Measurements from ENCODE around the gene GPR39. TPM values are rescaled to one million over a fixed set of nuclear protein-coding genes. Genes with fewer than 3 reads are reported as not detected.

Gene GPR39
- total and polyA plus RNA-seq, 8 donors, result 0.87 to 16.0 (median 5.5) TPM; not detected in 1

- TF ChIP-seq POLR2AphosphoS5 (IDR thresholded peaks at IDR 0.05) (no peak), CTCF (IDR thresholded peaks at IDR 0.05) (no peak), POLR2A (IDR thresholded peaks at IDR 0.05) (no peak), EP300 (IDR thresholded peaks at IDR 0.05) (no peak)
- Histone ChIP-seq H3K27me3 (no peaks in the 10 kb centered on the region), H3K27ac (no peak overlapping the region), H3K36me3 (no peaks in the 10 kb centered on the region), H3K9me3 (no peaks in the 10 kb centered on the region), H3K4me1 (peaks cover 0 to 18% (median 2%) of the 10 kb centered on the region in 4 donors), H3K4me3 (no peak overlapping the region)
- intact Hi-C loops (cut with DNase I; ENCODE audit: low total_unique reads), result no loop called here
- WGBS, 5 donors, result 77 to 80% (median 79%) methylated on average over 6 of the region's 6 CpGs
- DNase-seq, result no peak
Observed at GRCh38 chr2:132439703-132440398, 23.2 kb downstream of the GPR39 start.

- H3K9me3 ChIP-seq, result no peaks in the 10 kb centered on the region
- WGBS, 5 donors, result 65 to 90% (median 83%) methylated on average over 1 of the region's 1 CpG
- H3K27me3 ChIP-seq, result no peaks in the 10 kb centered on the region
- no peak overlapping the region for H3K4me3 ChIP-seq
- TF ChIP-seq POLR2A (IDR thresholded peaks at IDR 0.05), result no peak
- no peak for TF ChIP-seq POLR2AphosphoS5 (IDR thresholded peaks at IDR 0.05)
- no peak for TF ChIP-seq EP300 (IDR thresholded peaks at IDR 0.05)
- no peak for TF ChIP-seq CTCF (IDR thresholded peaks at IDR 0.05)
- peaks cover 0 to 18% (median 2%) of the 10 kb centered on the region in 4 donors for H3K4me1 ChIP-seq
- no peak for DNase-seq
- H3K27ac ChIP-seq, result no peak overlapping the region
- H3K36me3 ChIP-seq, result no peaks in the 10 kb centered on the region
- intact Hi-C loops (cut with DNase I; ENCODE audit: low total_unique reads), result no loop called here
Observed at GRCh38 chr2:132441051-132441450, 24.4 kb downstream of the GPR39 start.

- Histone ChIP-seq H3K36me3 (no peaks in the 10 kb centered on the region), H3K9me3 (no peaks in the 10 kb centered on the region), H3K27ac (no peak overlapping the region), H3K4me1 (peaks cover 0 to 18% (median 2%) of the 10 kb centered on the region in 4 donors), H3K27me3 (no peaks in the 10 kb centered on the region), H3K4me3 (no peak overlapping the region)
- intact Hi-C loops (cut with DNase I; ENCODE audit: low total_unique reads), result no loop called here
- WGBS, 5 donors, result 80 to 88% (median 83%) methylated on average over 5 to 7 of the region's 7 CpGs
- no peak for DNase-seq
- no peak for TF ChIP-seq EP300 (IDR thresholded peaks at IDR 0.05)
- no peak for TF ChIP-seq CTCF (IDR thresholded peaks at IDR 0.05)
- no peak for TF ChIP-seq POLR2A (IDR thresholded peaks at IDR 0.05)
- TF ChIP-seq POLR2AphosphoS5 (IDR thresholded peaks at IDR 0.05), result no peak
Observed at GRCh38 chr2:132442278-132442677, 25.7 kb downstream of the GPR39 start.

- TF ChIP-seq EP300 (IDR thresholded peaks at IDR 0.05), result no peak
- no peak for DNase-seq
- Histone ChIP-seq H3K27me3 (no peaks in the 10 kb centered on the region), H3K4me3 (no peak overlapping the region), H3K4me1 (peaks cover 0 to 14% (median 3%) of the 10 kb centered on the region in 4 donors), H3K27ac (no peak overlapping the region), H3K9me3 (no peaks in the 10 kb centered on the region), H3K36me3 (no peaks in the 10 kb centered on the region)
- 85 to 98% (median 95%) methylated on average over 4 of the region's 4 CpGs for WGBS, 5 donors
- intact Hi-C loops (cut with DNase I; ENCODE audit: low total_unique reads), result no loop called here
Observed at GRCh38 chr2:132443106-132443505, 26.5 kb downstream of the GPR39 start.

GRCh38 chr2:132446444-132446843 is 29.8 kb downstream of the GPR39 start:
- Histone ChIP-seq H3K9me3 (no peaks in the 10 kb centered on the region), H3K27me3 (no peaks in the 10 kb centered on the region), H3K4me1 (peaks cover 0 to 14% (median 4%) of the 10 kb centered on the region in 4 donors), H3K4me3 (no peak overlapping the region), H3K27ac (no peak overlapping the region), H3K36me3 (no peaks in the 10 kb centered on the region)
- DNase-seq, result no peak
- intact Hi-C loops (cut with DNase I; ENCODE audit: low total_unique reads), result no loop called here
- WGBS, 5 donors, result 60 to 76% (median 69%) methylated on average over 2 of the region's 2 CpGs
- TF ChIP-seq EP300 (IDR thresholded peaks at IDR 0.05), result no peak
- TF ChIP-seq CTCF (IDR thresholded peaks at IDR 0.05), result no peak
- TF ChIP-seq POLR2A (IDR thresholded peaks at IDR 0.05), result no peak
- TF ChIP-seq POLR2AphosphoS5 (IDR thresholded peaks at IDR 0.05), result no peak
